NB4 (cell line): ENCODE measurements around the gene PTPN23.

Experiments used
- CTCF ChIP-seq: IDR thresholded peaks from one replicate; pipeline ENCODE4 v1.5.1; 2012; ENCODE audit warnings: low read depth, low read length
- MYC ChIP-seq: IDR thresholded peaks from 2 replicates; pipeline ENCODE4 v1.6.1; 2011; ENCODE audit warnings: low read depth, low read length
- POLR2A ChIP-seq: IDR thresholded peaks from 2 replicates; pipeline ENCODE4 v1.6.1; 2011; ENCODE audit warnings: mild to moderate bottlenecking; ENCODE audit not compliant: insufficient read length; ENCODE audit errors: extremely low read depth
- TF ChIP-seq, protein P1 (sequence below): IDR thresholded peaks from 2 replicates; pipeline ENCODE4 v1.6.1; 2011; ENCODE audit warnings: low read depth, low read length

DNA sequence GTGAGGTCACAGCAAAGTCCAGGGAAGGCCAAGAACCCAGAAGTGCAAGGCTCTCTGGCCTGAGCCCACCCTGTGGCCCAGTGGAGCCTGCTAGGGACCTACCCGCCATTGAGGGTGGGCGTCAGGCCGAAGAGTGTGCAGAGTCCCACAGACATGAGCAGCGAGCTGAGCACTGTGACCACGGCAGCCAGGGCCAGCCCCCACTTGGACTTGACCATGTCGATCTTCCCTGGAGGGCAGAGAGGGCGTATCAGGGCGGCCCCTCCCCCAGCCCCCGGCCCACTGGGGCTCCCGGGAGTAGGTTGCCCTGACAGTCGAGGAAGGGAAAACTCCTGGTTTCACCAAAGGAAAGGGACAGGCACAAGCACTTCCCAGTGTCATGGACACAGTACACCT lies 44.6 kb downstream of the PTPN23 start:
- TF ChIP-seq POLR2A = no peak
- no peak for TF ChIP-seq CTCF
- TF ChIP-seq, protein P1, sequence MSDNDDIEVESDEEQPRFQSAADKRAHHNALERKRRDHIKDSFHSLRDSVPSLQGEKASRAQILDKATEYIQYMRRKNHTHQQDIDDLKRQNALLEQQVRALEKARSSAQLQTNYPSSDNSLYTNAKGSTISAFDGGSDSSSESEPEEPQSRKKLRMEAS = no peak
- no peak for TF ChIP-seq MYC
